HL-60 (cell line): ENCODE results near the gene ASPSCR1.

ENCODE experiments used
- DNase-seq, 2 experiments: peaks; one replicate each; pipeline ENCODE4 v3.0.0-alpha.2; 2010 to 2020; ENCODE audit warnings: low read depth in 1 of 2, low spot score in 1 of 2
- H3K27ac ChIP-seq: fragments of 250-450 bp; sonication (Bioruptor Pico); replicated peaks from 2 replicates; pipeline ENCODE4 v1.5.1; 2020; ENCODE audit warnings: mild to moderate bottlenecking, moderate library complexity
- H3K27me3 ChIP-seq: fragments of 250-450 bp; sonication (Bioruptor Pico); 2 replicates; pipeline ENCODE4 v1.5.1; 2021; ENCODE audit warnings: mild to moderate bottlenecking, moderate library complexity; ENCODE audit not compliant: insufficient read depth, poor library complexity, severe bottlenecking
- H3K4me3 ChIP-seq: replicated peaks from 2 replicates; pipeline ENCODE4 v1.5.1; 2011; ENCODE audit warnings: mild to moderate bottlenecking, control low read depth, low read length; ENCODE audit not compliant: insufficient read depth
- GABPA ChIP-seq: IDR thresholded peaks from 2 replicates; pipeline ENCODE4 v1.6.1; 2012; ENCODE audit warnings: low read depth
- POLR2AphosphoS5 ChIP-seq: IDR thresholded peaks from 2 replicates; pipeline ENCODE4 v1.6.1; 2012; ENCODE audit warnings: low read depth
- SPI1 ChIP-seq: IDR thresholded peaks from 2 replicates; pipeline ENCODE4 v1.6.1; 2012; ENCODE audit warnings: low read depth, mild to moderate bottlenecking, borderline replicate concordance
- TF ChIP-seq, protein P1 (sequence below): IDR thresholded peaks from one replicate; pipeline ENCODE4 v1.5.1; 2011; ENCODE audit warnings: low read length, control low read depth, inconsistent platforms; ENCODE audit not compliant: insufficient read depth
- TF ChIP-seq, protein P2 (sequence below): IDR thresholded peaks from 2 replicates; pipeline ENCODE4 v1.6.1; 2012; ENCODE audit warnings: low read depth; ENCODE audit not compliant: insufficient replicate concordance

Gene ASPSCR1

DNA sequence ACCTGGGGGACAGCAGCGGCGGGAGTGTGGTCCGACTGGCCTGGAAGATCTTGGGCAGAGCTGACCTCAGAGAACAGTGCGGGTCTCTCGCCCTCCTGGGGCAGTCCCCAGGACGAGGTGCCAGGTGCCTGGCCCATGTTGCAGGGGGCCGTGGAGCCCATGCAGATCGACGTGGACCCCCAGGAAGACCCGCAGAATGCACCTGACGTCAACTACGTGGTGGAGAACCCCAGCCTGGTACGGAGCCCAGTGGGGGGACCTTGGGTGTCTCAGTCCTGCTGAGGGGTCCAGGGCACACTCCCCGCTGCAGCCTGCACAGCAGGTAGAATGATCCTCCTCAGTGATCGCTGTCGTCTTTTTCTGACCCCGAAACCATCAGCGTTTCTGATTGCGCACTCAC, 75.7 kb downstream of the ASPSCR1 start:
- DNase-seq, result no peak
- no peaks in the 10 kb centered on the region for H3K27me3 ChIP-seq
- peak overlapping the region; percentile 78; the same call in 1 of the 2 replicates for H3K4me3 ChIP-seq
- H3K27ac ChIP-seq, result no peak overlapping the region; the same call in 1 of the 2 replicates
- no peak for TF ChIP-seq POLR2AphosphoS5
- TF ChIP-seq, protein P1, sequence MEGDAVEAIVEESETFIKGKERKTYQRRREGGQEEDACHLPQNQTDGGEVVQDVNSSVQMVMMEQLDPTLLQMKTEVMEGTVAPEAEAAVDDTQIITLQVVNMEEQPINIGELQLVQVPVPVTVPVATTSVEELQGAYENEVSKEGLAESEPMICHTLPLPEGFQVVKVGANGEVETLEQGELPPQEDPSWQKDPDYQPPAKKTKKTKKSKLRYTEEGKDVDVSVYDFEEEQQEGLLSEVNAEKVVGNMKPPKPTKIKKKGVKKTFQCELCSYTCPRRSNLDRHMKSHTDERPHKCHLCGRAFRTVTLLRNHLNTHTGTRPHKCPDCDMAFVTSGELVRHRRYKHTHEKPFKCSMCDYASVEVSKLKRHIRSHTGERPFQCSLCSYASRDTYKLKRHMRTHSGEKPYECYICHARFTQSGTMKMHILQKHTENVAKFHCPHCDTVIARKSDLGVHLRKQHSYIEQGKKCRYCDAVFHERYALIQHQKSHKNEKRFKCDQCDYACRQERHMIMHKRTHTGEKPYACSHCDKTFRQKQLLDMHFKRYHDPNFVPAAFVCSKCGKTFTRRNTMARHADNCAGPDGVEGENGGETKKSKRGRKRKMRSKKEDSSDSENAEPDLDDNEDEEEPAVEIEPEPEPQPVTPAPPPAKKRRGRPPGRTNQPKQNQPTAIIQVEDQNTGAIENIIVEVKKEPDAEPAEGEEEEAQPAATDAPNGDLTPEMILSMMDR, result no peak
- no peak for TF ChIP-seq GABPA
- no peak for TF ChIP-seq SPI1
- TF ChIP-seq, protein P2, sequence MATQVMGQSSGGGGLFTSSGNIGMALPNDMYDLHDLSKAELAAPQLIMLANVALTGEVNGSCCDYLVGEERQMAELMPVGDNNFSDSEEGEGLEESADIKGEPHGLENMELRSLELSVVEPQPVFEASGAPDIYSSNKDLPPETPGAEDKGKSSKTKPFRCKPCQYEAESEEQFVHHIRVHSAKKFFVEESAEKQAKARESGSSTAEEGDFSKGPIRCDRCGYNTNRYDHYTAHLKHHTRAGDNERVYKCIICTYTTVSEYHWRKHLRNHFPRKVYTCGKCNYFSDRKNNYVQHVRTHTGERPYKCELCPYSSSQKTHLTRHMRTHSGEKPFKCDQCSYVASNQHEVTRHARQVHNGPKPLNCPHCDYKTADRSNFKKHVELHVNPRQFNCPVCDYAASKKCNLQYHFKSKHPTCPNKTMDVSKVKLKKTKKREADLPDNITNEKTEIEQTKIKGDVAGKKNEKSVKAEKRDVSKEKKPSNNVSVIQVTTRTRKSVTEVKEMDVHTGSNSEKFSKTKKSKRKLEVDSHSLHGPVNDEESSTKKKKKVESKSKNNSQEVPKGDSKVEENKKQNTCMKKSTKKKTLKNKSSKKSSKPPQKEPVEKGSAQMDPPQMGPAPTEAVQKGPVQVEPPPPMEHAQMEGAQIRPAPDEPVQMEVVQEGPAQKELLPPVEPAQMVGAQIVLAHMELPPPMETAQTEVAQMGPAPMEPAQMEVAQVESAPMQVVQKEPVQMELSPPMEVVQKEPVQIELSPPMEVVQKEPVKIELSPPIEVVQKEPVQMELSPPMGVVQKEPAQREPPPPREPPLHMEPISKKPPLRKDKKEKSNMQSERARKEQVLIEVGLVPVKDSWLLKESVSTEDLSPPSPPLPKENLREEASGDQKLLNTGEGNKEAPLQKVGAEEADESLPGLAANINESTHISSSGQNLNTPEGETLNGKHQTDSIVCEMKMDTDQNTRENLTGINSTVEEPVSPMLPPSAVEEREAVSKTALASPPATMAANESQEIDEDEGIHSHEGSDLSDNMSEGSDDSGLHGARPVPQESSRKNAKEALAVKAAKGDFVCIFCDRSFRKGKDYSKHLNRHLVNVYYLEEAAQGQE, result no peak

DNA sequence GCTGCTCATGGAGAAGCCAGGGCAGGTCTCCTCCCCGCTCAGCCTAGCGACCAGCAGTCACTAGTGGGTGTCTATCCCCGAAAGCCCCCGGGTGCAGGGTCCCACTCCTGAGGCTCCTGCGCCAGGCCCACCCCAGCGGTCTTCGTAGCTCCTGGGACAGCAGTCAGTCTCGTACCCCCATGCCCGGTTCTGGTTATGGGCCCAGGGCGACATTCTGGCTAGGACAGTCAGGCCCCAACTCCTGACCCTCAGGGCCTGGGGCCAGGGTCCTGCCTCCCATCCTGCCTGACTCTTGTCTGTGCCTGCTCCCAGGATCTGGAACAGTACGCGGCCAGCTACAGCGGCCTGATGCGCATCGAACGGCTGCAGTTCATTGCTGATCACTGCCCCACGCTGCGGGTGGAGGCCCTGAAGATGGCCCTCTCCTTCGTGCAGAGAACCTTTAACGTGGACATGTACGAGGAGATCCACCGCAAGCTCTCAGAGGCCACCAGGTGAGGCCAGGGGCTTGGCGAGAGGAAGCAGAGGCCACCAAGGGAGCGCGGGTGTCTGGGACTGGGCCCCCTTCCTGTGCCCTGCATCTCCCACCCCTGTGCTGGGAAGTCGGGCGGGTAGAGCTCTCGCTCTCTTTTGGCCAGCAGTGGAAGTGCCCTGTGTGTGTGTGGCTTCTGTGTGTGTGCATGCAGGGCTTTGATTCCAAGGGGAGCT, 76.3 kb downstream of the ASPSCR1 start:
- TF ChIP-seq SPI1 (no peak), GABPA (no peak), POLR2AphosphoS5 (no peak)
- TF ChIP-seq, protein P2, result no peak
- TF ChIP-seq, protein P1, result no peak
- DNase-seq, result no peak
- Histone ChIP-seq H3K27me3 (no peaks in the 10 kb centered on the region), H3K4me3 (no peak overlapping the region), H3K27ac (no peak overlapping the region)

DNA sequence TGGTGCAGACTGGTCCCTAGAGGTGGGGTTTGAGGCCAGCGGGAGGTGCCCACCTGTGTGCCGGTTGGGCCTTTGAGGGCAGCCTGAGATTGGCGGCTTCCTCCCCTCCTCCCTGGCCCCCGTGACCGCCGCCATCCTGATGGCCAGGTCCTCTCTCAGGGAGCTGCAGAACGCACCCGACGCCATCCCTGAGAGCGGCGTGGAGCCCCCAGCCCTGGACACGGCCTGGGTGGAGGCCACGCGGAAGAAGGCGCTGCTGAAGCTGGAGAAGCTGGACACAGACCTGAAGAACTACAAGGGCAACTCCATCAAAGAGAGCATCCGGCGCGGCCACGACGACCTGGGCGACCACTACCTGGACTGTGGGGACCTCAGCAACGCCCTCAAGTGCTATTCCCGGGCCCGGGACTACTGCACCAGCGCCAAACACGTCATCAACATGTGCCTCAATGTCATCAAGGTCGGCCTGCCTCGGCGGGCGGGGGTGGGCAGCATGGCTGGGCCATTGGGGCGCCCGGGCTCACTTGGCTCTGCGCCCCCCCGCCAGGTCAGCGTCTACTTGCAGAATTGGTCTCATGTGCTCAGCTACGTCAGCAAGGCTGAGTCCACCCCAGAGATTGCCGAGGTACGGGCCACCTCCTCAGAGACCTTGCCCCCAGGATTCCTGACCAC, 77.1 kb downstream of the ASPSCR1 start:
- no peak for DNase-seq
- no peak for TF ChIP-seq SPI1
- TF ChIP-seq, protein P1, result no peak
- TF ChIP-seq POLR2AphosphoS5, result no peak; the same call in 1 of the 2 replicates
- TF ChIP-seq, protein P2, result no peak
- no peak for TF ChIP-seq GABPA

More for the DNA sequence above, 77.1 kb downstream of the ASPSCR1 start:
- Histone ChIP-seq H3K27ac (no peak overlapping the region), H3K27me3 (no peaks in the 10 kb centered on the region), H3K4me3 (no peak overlapping the region)
